SK-N-MC (cell line): ENCODE measurements around the gene GPR137B.
A peak's percentile ranks its signal among the peaks of the same experiment; 100 is the strongest.

ENCODE experiments used
- DNase-seq: peaks from one replicate; pipeline ENCODE4 v3.0.0-alpha.2; 2011; ENCODE audit warnings: low read depth, low spot score
- H3K27ac ChIP-seq: fragments of 200-600 bp; sonication (generic); 2 replicates; pipeline ENCODE4 v1.5.1; 2016; ENCODE audit warnings: mixed run types
- H3K36me3 ChIP-seq: fragments of 200-600 bp; sonication (generic); 2 replicates; pipeline ENCODE4 v1.6.1; 2017; ENCODE audit warnings: antibody characterized with exemption, low read length, mixed read lengths; ENCODE audit not compliant: insufficient read depth
- H3K4me3 ChIP-seq: fragments of 200-600 bp; sonication (generic); 2 replicates; pipeline ENCODE4 v1.5.1; 2016
- H3K9ac ChIP-seq: fragments of 200-600 bp; sonication (generic); 2 replicates; pipeline ENCODE4 v1.8.0; 2017; ENCODE audit warnings: mixed run types, mixed read lengths; ENCODE audit not compliant: insufficient read length
- H3K9me3 ChIP-seq: fragments of 200-600 bp; sonication (generic); 2 replicates; pipeline ENCODE4 v1.6.1; 2017; ENCODE audit warnings: low read depth, mild to moderate bottlenecking, antibody characterized with exemption, low read length, moderate library complexity, mixed read lengths
- EZH2 ChIP-seq: fragments of 200-600 bp; sonication (generic); IDR thresholded peaks from one replicate; pipeline ENCODE4 v1.6.1; 2017; ENCODE audit warnings: antibody characterized with exemption
- FOXP2 ChIP-seq: optimal IDR thresholded peaks from 2 replicates; pipeline ENCODE3; 2011; ENCODE audit warnings: mild to moderate bottlenecking, moderate library complexity; ENCODE audit not compliant: insufficient read depth; ENCODE audit errors: extremely low read length, control extremely low read depth
- POLR2AphosphoS5 ChIP-seq: IDR thresholded peaks from 2 replicates; pipeline ENCODE4 v1.6.1; 2012; ENCODE audit warnings: mild to moderate bottlenecking, low read depth, low read length, borderline replicate concordance

Gene GPR137B

GRCh38 chr1:236133802-236134201 is 8.5 kb upstream of the GPR137B start:
- Histone ChIP-seq H3K4me3 (no peak overlapping the region), H3K27ac (peak overlapping the region; percentile 98), H3K9me3 (no peaks in the 10 kb centered on the region), H3K36me3 (no peaks in the 10 kb centered on the region), H3K9ac (no peak overlapping the region)
- no peak for DNase-seq
- TF ChIP-seq POLR2AphosphoS5 (no peak), FOXP2 (no peak), EZH2 (no peak)

GRCh38 chr1:236137285-236137852 is 5.0 kb upstream of the GPR137B start:
- Histone ChIP-seq H3K36me3 (no peaks in the 10 kb centered on the region), H3K4me3 (no peak overlapping the region), H3K9me3 (no peaks in the 10 kb centered on the region), H3K27ac (no peak overlapping the region), H3K9ac (no peak overlapping the region)
- no peak for DNase-seq
- TF ChIP-seq FOXP2 (no peak), POLR2AphosphoS5 (no peak), EZH2 (no peak)

- no peak overlapping the region for H3K9ac ChIP-seq
- H3K4me3 ChIP-seq = no peak overlapping the region
- no peaks in the 10 kb centered on the region for H3K9me3 ChIP-seq
- H3K27ac ChIP-seq = peak overlapping the region; percentile 94
- H3K36me3 ChIP-seq = peaks cover 11% of the 10 kb centered on the region
- no peak for TF ChIP-seq FOXP2
- TF ChIP-seq POLR2AphosphoS5 = no peak
- TF ChIP-seq EZH2 = no peak
- DNase-seq = no peak
Observed at GRCh38 chr1:236139495-236139894, 2.8 kb upstream of the GPR137B start.

- Histone ChIP-seq H3K9ac (peak overlapping the region; percentile 79), H3K4me3 (peak overlapping the region; percentile 82), H3K9me3 (no peaks in the 10 kb centered on the region), H3K36me3 (peaks cover 24% of the 10 kb centered on the region), H3K27ac (peak overlapping the region; percentile 94)
- DNase-seq = no peak
- no peak for TF ChIP-seq FOXP2
- TF ChIP-seq EZH2 = no peak
- TF ChIP-seq POLR2AphosphoS5 = no peak
Observed at GRCh38 chr1:236140705-236141446, 1.5 kb upstream of the GPR137B start.

- H3K27ac ChIP-seq = peak overlapping the region; percentile 94
- peak overlapping the region; percentile 79 for H3K9ac ChIP-seq
- H3K9me3 ChIP-seq = no peaks in the 10 kb centered on the region
- peak overlapping the region; percentile 82 for H3K4me3 ChIP-seq
- TF ChIP-seq EZH2 (no peak), POLR2AphosphoS5 (peak; percentile 11; the same call in 1 of the 2 replicates)
- DNase-seq = no peak
- H3K36me3 ChIP-seq = peaks cover 32% of the 10 kb centered on the region
Observed at GRCh38 chr1:236141447-236142252, 689 bp upstream of the GPR137B start.

- peak overlapping the region; percentile 91 for H3K9ac ChIP-seq
- peak overlapping the region; percentile 99 for H3K4me3 ChIP-seq
- H3K27ac ChIP-seq = peak overlapping the region; percentile 84
- DNase-seq = no peak
- TF ChIP-seq FOXP2 (no peak), POLR2AphosphoS5 (no peak), EZH2 (no peak)
- H3K9me3 ChIP-seq = no peaks in the 10 kb centered on the region
- H3K36me3 ChIP-seq = peaks cover 40% of the 10 kb centered on the region
Observed at GRCh38 chr1:236143104-236143948, 987 bp downstream of the GPR137B start.

GRCh38 chr1:236144033-236144432 is 1.7 kb downstream of the GPR137B start:
- no peak for DNase-seq
- H3K9ac ChIP-seq = peak overlapping the region; percentile 91
- H3K9me3 ChIP-seq = no peaks in the 10 kb centered on the region
- no peak overlapping the region for H3K27ac ChIP-seq
- peak overlapping the region; percentile 99 for H3K4me3 ChIP-seq
- TF ChIP-seq FOXP2 = no peak
- no peak for TF ChIP-seq EZH2
- H3K36me3 ChIP-seq = peaks cover 40% of the 10 kb centered on the region
